ENCODE data around the gene GPR55.

Gene GPR55

DNA sequence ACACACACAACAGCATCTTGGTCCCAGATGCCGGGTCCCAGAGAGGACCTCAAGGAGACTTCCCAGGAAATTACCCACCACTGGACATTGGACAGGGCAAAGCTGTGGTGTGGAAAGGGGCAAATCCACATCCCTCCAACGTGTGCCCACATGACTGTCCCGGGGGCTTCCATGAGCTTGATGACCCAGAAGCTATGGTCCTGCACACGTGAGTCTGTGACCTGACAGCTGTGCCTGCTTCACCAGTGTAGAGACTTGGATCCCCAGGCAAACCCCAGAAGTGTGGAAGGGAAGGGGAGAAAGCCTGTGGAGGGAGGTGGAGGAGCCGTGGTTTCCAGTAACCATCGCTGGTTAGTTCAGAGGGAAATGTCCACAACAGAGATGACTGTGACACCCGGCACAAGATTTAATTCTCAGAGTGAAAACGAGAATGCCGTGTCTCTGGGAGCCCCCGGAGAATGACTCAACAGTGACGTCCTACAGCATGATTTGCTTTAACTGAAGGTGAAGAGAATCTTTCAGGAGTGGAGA lies 19.1 kb upstream of the GPR55 start:
- ChIA-PET CTCF (no interaction called here), POLR2A (no interaction called here)
- H3K27ac ChIP-seq (ENCODE audit: extremely low read depth, low read depth, low read length), result no peak overlapping the region
- no peak overlapping the region for H3K4me3 ChIP-seq (ENCODE audit: low read depth, low read length)
- H3K36me3 ChIP-seq (ENCODE audit: control insufficient read depth in 2 of 2, insufficient read depth in 1 of 2, low read length in 2 of 2), result no peaks in the 10 kb centered on the region
- no peaks in the 10 kb centered on the region for H3K4me1 ChIP-seq (ENCODE audit: control insufficient read depth, insufficient read depth, low read length)
- no peak for TF ChIP-seq ZNF830 (tag by site-specific recombination; IDR thresholded peaks at IDR 0.05; ENCODE audit: low read depth)
- TF ChIP-seq ZNF629 (tag by site-specific recombination; IDR thresholded peaks at IDR 0.05), result no peak
- TF ChIP-seq, protein P1, sequence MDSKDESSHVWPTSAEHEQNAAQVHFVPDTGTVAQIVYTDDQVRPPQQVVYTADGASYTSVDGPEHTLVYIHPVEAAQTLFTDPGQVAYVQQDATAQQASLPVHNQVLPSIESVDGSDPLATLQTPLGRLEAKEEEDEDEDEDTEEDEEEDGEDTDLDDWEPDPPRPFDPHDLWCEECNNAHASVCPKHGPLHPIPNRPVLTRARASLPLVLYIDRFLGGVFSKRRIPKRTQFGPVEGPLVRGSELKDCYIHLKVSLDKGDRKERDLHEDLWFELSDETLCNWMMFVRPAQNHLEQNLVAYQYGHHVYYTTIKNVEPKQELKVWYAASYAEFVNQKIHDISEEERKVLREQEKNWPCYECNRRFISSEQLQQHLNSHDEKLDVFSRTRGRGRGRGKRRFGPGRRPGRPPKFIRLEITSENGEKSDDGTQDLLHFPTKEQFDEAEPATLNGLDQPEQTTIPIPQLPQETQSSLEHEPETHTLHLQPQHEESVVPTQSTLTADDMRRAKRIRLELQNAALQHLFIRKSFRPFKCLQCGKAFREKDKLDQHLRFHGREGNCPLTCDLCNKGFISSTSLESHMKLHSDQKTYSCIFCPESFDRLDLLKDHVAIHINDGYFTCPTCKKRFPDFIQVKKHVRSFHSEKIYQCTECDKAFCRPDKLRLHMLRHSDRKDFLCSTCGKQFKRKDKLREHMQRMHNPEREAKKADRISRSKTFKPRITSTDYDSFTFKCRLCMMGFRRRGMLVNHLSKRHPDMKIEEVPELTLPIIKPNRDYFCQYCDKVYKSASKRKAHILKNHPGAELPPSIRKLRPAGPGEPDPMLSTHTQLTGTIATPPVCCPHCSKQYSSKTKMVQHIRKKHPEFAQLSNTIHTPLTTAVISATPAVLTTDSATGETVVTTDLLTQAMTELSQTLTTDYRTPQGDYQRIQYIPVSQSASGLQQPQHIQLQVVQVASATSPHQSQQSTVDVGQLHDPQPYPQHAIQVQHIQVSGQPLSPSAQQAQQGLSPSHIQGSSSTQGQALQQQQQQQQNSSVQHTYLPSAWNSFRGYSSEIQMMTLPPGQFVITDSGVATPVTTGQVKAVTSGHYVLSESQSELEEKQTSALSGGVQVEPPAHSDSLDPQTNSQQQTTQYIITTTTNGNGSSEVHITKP (tag by site-specific recombination; IDR thresholded peaks at IDR 0.05), result no peak
- H3K9me3 ChIP-seq (ENCODE audit: control insufficient read depth, insufficient read depth, low read depth, low read length), result no peaks in the 10 kb centered on the region

GRCh38 chr2:230942920-230943896 lies 18.2 kb upstream of the GPR55 start:
- Histone ChIP-seq H3K27ac (ENCODE audit: extremely low read depth, low read depth, low read length) (no peak overlapping the region), H3K4me3 (ENCODE audit: low read depth, low read length) (no peak overlapping the region), H3K36me3 (ENCODE audit: control insufficient read depth in 2 of 2, insufficient read depth in 1 of 2, low read length in 2 of 2) (no peaks in the 10 kb centered on the region), H3K4me1 (ENCODE audit: control insufficient read depth, insufficient read depth, low read length) (no peaks in the 10 kb centered on the region), H3K9me3 (ENCODE audit: control insufficient read depth, insufficient read depth, low read depth, low read length) (no peaks in the 10 kb centered on the region)
- POLR2A ChIA-PET, result no interaction called here
- CTCF ChIA-PET, result no interaction called here
- TF ChIP-seq GLI2 (tag by site-specific recombination; IDR thresholded peaks at IDR 0.05; ENCODE audit: borderline replicate concordance, low read depth), result no peak
- TF ChIP-seq, protein P2, sequence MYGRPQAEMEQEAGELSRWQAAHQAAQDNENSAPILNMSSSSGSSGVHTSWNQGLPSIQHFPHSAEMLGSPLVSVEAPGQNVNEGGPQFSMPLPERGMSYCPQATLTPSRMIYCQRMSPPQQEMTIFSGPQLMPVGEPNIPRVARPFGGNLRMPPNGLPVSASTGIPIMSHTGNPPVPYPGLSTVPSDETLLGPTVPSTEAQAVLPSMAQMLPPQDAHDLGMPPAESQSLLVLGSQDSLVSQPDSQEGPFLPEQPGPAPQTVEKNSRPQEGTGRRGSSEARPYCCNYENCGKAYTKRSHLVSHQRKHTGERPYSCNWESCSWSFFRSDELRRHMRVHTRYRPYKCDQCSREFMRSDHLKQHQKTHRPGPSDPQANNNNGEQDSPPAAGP (tag by site-specific recombination; IDR thresholded peaks at IDR 0.05), result no peak
- no peak for TF ChIP-seq ZNF837 (tag by site-specific recombination; IDR thresholded peaks at IDR 0.05)
- no peak for TF ChIP-seq YY2 (tag by site-specific recombination; IDR thresholded peaks at IDR 0.05)
- no peak for TF ChIP-seq ZBTB11 (tag by site-specific recombination; conservative IDR thresholded peaks at IDR 0.05; ENCODE audit: low read depth)
- TF ChIP-seq ZNF19 (tag by site-specific recombination; IDR thresholded peaks at IDR 0.05; ENCODE audit: low read depth), result no peak
- TF ChIP-seq, protein P3, sequence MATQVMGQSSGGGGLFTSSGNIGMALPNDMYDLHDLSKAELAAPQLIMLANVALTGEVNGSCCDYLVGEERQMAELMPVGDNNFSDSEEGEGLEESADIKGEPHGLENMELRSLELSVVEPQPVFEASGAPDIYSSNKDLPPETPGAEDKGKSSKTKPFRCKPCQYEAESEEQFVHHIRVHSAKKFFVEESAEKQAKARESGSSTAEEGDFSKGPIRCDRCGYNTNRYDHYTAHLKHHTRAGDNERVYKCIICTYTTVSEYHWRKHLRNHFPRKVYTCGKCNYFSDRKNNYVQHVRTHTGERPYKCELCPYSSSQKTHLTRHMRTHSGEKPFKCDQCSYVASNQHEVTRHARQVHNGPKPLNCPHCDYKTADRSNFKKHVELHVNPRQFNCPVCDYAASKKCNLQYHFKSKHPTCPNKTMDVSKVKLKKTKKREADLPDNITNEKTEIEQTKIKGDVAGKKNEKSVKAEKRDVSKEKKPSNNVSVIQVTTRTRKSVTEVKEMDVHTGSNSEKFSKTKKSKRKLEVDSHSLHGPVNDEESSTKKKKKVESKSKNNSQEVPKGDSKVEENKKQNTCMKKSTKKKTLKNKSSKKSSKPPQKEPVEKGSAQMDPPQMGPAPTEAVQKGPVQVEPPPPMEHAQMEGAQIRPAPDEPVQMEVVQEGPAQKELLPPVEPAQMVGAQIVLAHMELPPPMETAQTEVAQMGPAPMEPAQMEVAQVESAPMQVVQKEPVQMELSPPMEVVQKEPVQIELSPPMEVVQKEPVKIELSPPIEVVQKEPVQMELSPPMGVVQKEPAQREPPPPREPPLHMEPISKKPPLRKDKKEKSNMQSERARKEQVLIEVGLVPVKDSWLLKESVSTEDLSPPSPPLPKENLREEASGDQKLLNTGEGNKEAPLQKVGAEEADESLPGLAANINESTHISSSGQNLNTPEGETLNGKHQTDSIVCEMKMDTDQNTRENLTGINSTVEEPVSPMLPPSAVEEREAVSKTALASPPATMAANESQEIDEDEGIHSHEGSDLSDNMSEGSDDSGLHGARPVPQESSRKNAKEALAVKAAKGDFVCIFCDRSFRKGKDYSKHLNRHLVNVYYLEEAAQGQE (tag by site-specific recombination; IDR thresholded peaks at IDR 0.05), result no peak
- peak; percentile 84 for TF ChIP-seq PRDM1 (tag by site-specific recombination; IDR thresholded peaks at IDR 0.05)
- TF ChIP-seq INSM2 (tag by site-specific recombination; IDR thresholded peaks at IDR 0.05), result no peak
- TF ChIP-seq, protein P4, sequence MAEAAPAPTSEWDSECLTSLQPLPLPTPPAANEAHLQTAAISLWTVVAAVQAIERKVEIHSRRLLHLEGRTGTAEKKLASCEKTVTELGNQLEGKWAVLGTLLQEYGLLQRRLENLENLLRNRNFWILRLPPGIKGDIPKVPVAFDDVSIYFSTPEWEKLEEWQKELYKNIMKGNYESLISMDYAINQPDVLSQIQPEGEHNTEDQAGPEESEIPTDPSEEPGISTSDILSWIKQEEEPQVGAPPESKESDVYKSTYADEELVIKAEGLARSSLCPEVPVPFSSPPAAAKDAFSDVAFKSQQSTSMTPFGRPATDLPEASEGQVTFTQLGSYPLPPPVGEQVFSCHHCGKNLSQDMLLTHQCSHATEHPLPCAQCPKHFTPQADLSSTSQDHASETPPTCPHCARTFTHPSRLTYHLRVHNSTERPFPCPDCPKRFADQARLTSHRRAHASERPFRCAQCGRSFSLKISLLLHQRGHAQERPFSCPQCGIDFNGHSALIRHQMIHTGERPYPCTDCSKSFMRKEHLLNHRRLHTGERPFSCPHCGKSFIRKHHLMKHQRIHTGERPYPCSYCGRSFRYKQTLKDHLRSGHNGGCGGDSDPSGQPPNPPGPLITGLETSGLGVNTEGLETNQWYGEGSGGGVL (tag by site-specific recombination; IDR thresholded peaks at IDR 0.05), result no peak
- TF ChIP-seq ZNF580 (tag by site-specific recombination; IDR thresholded peaks at IDR 0.05), result no peak
- no peak for TF ChIP-seq GLIS1 (tag by site-specific recombination; IDR thresholded peaks at IDR 0.05)
- peak; percentile 82 for TF ChIP-seq ZNF596 (tag by site-specific recombination; IDR thresholded peaks at IDR 0.05)
